Uterus (tissue), 4 donors: ENCODE measurements around the gene ERGIC1. TPM values are rescaled to one million over a fixed set of nuclear protein-coding genes. Genes with fewer than 3 reads are reported as not detected.
A peak's percentile ranks its signal among the peaks of the same experiment; 100 is the strongest.
"Not testable (repeated sequence)": the region's sequence is repeated elsewhere in the genome, so short reads cannot be mapped to it uniquely, and the experiment has no call there.

Experiments
- DNase-seq, 2 donors: peaks; one replicate each; pipeline ENCODE4 v3.0.0-alpha.2; 2019 to 2020
- H3K27ac ChIP-seq, 2 donors: fragments of 200-600 bp; sonication (generic); 1 replicate in 1 of 2; 2 replicates in 1 of 2; pipeline ENCODE4 v1.5.1; 2016 to 2018
- H3K27me3 ChIP-seq, 2 donors: fragments of 200-600 bp; sonication (generic); one replicate each; pipeline ENCODE4 v1.5.1; 2018 to 2019; ENCODE audit warnings: control low read depth in 1 of 2
- H3K36me3 ChIP-seq, 2 donors: fragments of 200-600 bp; sonication (generic); one replicate each; pipeline ENCODE4 v1.5.1; 2019; ENCODE audit warnings: control low read depth in 1 of 2
- H3K4me1 ChIP-seq, 2 donors: fragments of 200-600 bp; sonication (generic); one replicate each; pipeline ENCODE4 v1.5.1; 2018 to 2019; ENCODE audit warnings: control low read depth in 1 of 2
- H3K4me3 ChIP-seq, 2 donors: fragments of 200-600 bp; sonication (generic); 1 replicate in 1 of 2; 2 replicates in 1 of 2; pipeline ENCODE4 v1.5.1; 2018 to 2019; ENCODE audit warnings: mild to moderate bottlenecking in 1 of 2
- H3K9me3 ChIP-seq, 2 donors: fragments of 200-600 bp; sonication (generic); one replicate each; pipeline ENCODE4 v1.5.1; 2019; ENCODE audit warnings: control low read depth in 1 of 2
- POLR2A ChIP-seq, 2 donors: fragments of 450-650 bp; IDR thresholded peaks; one replicate each; pipeline ENCODE4 v1.6.1; 2016; ENCODE audit warnings: antibody characterized with exemption in 2 of 2, mild to moderate bottlenecking in 1 of 2, moderate library complexity in 1 of 2
- intact Hi-C: fragments of 100-400 bp; cut with DNase I; formaldehyde crosslinking; loops from one replicate; pipeline ENCODE4 v1.15.1; 2023; ENCODE audit warnings: low total_unique reads
- total RNA-seq, 4 donors: library from RNA; depleted of rRNA in 3 of 4; stranded (reverse); fragments of >200 nt in 3 of 4; gene quantifications; one replicate each; pipeline versions ENCODE4 v1.1.0 to v1.2.4, GENCODE V29; 2014 to 2023
- TF ChIP-seq, protein P1 (sequence below), 4 experiments: fragments of 200-600 bp in 2 of 4; fragments of 450-650 bp in 2 of 4; sonication (generic) in 2 of 4; IDR thresholded peaks; one replicate each; pipeline ENCODE4 v1.5.1; 2016 to 2019; ENCODE audit warnings: antibody characterized with exemption in 4 of 4, mild to moderate bottlenecking in 2 of 4, moderate library complexity in 1 of 4
- donor health status: DM: yes; HTN: yes; CAD: no.

ERGIC1 gene
- total RNA-seq, 4 donors from 2014 or later = 34.8 to 130 (median 67.7) TPM

DNA sequence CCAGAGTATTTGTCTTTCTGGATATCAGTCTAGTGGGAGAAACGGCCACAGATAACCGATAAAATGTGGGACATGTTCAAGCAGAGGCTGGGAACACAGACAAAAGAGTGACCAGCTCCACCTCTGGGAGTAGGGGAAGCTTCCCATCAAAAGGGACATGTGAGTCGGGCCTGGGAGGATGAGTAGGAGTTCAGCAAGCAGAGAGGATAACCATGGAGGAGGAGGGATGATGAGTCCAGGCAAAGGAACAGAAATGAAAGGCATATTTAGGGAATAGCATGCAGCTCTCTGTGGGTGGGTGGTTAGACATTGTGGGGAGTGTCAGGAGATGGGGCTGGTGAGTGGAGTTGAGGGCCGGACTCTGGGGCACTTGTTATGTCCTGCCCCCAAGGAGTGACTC is 61.5 kb downstream of the ERGIC1 start:
- Histone ChIP-seq H3K4me1 (peaks cover 3 to 5% of the 10 kb centered on the region in 2 donors), H3K9me3 (no peaks in the 10 kb centered on the region), H3K4me3 (no peak overlapping the region), H3K27ac (peak overlapping the region; percentile 91 to 93), H3K27me3 (no peaks in the 10 kb centered on the region), H3K36me3 (no peaks in the 10 kb centered on the region)
- DNase-seq = no peak
- TF ChIP-seq POLR2A (IDR thresholded peaks at IDR 0.05) = no peak
- TF ChIP-seq, protein P1, sequence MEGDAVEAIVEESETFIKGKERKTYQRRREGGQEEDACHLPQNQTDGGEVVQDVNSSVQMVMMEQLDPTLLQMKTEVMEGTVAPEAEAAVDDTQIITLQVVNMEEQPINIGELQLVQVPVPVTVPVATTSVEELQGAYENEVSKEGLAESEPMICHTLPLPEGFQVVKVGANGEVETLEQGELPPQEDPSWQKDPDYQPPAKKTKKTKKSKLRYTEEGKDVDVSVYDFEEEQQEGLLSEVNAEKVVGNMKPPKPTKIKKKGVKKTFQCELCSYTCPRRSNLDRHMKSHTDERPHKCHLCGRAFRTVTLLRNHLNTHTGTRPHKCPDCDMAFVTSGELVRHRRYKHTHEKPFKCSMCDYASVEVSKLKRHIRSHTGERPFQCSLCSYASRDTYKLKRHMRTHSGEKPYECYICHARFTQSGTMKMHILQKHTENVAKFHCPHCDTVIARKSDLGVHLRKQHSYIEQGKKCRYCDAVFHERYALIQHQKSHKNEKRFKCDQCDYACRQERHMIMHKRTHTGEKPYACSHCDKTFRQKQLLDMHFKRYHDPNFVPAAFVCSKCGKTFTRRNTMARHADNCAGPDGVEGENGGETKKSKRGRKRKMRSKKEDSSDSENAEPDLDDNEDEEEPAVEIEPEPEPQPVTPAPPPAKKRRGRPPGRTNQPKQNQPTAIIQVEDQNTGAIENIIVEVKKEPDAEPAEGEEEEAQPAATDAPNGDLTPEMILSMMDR (IDR thresholded peaks at IDR 0.05) = no peak
- intact Hi-C loops = no loop called here

DNA sequence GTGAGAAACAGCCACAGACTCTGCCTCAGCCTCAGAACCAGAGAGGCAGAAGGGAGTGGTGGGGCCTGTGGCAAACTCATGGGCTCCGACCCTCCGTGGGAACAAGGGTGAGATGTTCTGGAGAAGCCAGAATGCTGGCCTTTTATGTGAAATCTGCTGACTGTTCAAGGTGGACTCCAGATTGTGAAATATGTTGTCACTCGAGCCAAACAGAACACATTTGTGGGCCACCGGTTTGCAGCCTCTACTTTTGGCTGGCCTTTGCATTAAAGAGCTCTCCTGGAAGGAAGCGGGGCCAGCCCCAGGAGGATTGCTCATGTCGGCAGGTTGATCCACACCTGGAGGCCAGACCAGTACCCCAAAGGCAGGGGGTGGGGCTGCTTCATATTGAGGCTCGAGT is 62.4 kb downstream of the ERGIC1 start:
- no peaks in the 10 kb centered on the region for H3K36me3 ChIP-seq
- no peaks in the 10 kb centered on the region for H3K27me3 ChIP-seq
- peak overlapping the region; percentile 91 to 93 for H3K27ac ChIP-seq
- peaks cover 0 to 5% of the 10 kb centered on the region in 2 donors for H3K4me1 ChIP-seq
- H3K9me3 ChIP-seq = no peaks in the 10 kb centered on the region
- intact Hi-C loops = no loop called here
- no peak for DNase-seq
- H3K4me3 ChIP-seq = no peak overlapping the region
- TF ChIP-seq, protein P1 (IDR thresholded peaks at IDR 0.05) = no peak
- TF ChIP-seq POLR2A (IDR thresholded peaks at IDR 0.05) = no peak

DNA sequence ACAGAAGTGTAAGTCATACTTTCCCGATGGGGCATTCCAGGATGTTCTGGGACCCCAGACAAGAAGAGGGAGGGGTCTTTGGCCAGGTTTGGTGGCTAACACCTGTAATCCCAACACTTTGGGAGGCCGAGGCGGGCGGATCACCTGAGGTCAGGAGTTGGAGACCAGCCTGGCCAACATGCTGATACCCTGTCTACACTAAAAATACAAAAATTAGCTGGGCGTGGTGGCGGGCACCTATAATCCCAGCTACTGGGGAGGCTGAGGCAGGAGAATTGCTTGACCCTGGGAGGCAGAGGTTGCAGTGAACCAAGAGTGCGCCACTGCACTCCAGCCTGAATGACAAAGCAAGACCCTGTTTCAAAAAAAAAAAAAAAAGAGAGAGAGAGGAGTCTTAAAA is 63.0 kb downstream of the ERGIC1 start:
- H3K36me3 ChIP-seq, intact Hi-C loops, H3K27me3 ChIP-seq, H3K9me3 ChIP-seq, DNase-seq, H3K4me3 ChIP-seq: not testable (repeated sequence)
- peak overlapping the region; percentile 91 to 93 for H3K27ac ChIP-seq
- H3K4me1 ChIP-seq = peaks cover 5 to 10% of the 10 kb centered on the region in 2 donors

DNA sequence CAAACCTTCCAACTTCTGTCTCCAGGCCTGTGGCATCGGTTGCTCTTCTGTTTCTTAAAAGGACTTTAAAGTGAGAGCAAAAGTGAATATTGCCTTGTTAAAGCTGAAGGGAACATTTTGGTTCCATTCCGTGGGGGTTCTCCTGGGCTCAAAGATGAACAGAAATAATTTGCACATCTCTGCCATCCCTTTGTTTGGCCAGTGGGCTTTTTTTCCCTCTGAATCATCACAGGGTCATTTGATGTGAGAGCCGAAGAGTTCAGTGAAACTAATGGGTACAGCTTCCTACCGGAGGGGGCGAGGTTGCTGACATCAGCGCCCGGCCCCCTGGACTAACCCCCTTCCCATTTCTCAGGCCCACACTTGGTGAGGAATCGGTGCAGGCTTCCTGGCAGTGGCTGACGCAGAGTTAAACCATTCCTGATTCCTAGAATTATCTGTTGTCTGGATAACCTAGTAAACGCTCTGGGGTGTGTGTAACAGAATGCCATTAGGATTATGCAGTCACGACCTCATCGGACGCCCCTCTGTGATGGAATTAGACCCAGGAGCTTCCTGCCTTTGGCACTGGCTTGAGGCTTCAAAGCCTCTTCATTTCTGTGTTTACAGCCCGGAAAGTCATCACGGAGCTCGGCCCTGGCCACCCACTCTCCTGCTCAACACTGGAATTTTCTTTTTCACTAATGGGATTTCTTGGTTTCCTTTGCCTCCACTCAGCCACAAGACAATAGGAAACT is 63.6 kb downstream of the ERGIC1 start:
- Histone ChIP-seq H3K27me3 (no peaks in the 10 kb centered on the region), H3K4me1 (peaks cover 10 to 16% of the 10 kb centered on the region in 2 donors), H3K4me3 (no peak overlapping the region)

DNA sequence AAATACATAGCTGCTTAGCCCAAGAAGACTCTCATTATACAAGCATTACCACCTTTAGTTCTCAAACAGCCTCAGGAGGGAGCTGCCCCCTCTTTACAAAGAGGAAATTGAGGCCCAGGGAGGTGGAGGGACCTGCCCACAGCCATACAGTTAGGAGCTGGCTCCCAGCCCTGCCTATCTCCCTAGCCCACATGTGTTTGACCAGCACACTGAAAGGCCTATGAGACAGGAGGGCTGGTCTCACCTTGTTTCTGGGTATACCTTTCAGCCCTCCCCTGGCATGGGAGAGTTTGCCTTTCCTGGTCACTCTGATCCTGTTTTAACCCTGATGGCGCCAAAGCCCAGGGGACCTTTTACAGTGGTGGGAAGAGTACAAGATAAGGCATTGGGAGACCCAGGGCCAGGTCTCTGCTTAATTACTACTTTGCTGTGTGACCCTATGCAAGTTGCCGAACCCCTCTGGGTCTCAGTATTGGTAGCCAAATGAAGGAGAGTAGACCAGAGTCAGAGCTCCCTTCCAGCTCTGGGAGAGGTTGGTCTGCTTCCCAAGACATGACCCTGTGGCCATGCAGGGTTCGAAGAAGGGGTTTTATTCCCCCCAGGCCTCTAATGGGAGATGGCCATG is 64.3 kb downstream of the ERGIC1 start:
- peaks cover 13 to 21% of the 10 kb centered on the region in 2 donors for H3K4me1 ChIP-seq

More for the DNA sequence above, 63.6 kb downstream of the ERGIC1 start:
- TF ChIP-seq POLR2A (IDR thresholded peaks at IDR 0.05) = peak in 1 of 2 donors; percentile 9
- TF ChIP-seq, protein P1 (IDR thresholded peaks at IDR 0.05) = peak in 1 of 4 experiments; percentile 22
- no peaks in the 10 kb centered on the region for H3K9me3 ChIP-seq
- no peaks in the 10 kb centered on the region for H3K36me3 ChIP-seq
- no peak for DNase-seq
- intact Hi-C loops = no loop called here
- H3K27ac ChIP-seq = peak overlapping the region; percentile 91 to 93

More for the DNA sequence above, 64.3 kb downstream of the ERGIC1 start:
- Histone ChIP-seq H3K27me3 (no peaks in the 10 kb centered on the region), H3K27ac (peak overlapping the region; percentile 91 to 93), H3K36me3 (no peaks in the 10 kb centered on the region), H3K9me3 (no peaks in the 10 kb centered on the region), H3K4me3 (no peak overlapping the region)
- TF ChIP-seq, protein P1 (IDR thresholded peaks at IDR 0.05) = no peak
- no peak for TF ChIP-seq POLR2A (IDR thresholded peaks at IDR 0.05)
- intact Hi-C loops = no loop called here
- DNase-seq = no peak
